ENCODE measurements around the gene MID1. TPM values are rescaled to one million over a fixed set of nuclear protein-coding genes. Genes with fewer than 3 reads are reported as not detected.
A peak's percentile ranks its signal among the peaks of the same experiment; 100 is the strongest.

MID1 gene
- total RNA-seq, 1 donor = 20.4 TPM

DNA sequence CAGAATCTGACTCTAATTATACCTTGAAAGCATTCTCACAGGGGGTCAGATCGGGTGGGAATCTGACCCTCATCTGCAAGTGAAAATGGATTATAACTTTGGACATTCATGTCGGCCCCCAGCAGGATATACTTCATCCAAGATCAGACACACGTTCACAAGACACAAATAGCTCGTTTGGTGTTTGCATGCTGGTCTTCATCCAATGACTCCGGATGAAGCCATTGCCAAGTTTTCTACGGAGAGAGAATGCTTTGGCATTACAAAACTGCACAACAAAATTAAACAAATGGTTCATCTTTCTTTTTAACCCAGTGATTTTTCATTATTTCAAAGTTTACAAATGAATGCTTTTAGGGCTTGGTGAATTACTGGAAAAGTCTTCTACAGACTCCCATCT is 105.5 kb downstream of the MID1 start:
- peak; percentile 58 for DNase-seq (ENCODE audit: low read depth)
- H3K4me3 ChIP-seq (ENCODE audit: low read depth, low read length) = no peak overlapping the region
- TF ChIP-seq, protein P1, sequence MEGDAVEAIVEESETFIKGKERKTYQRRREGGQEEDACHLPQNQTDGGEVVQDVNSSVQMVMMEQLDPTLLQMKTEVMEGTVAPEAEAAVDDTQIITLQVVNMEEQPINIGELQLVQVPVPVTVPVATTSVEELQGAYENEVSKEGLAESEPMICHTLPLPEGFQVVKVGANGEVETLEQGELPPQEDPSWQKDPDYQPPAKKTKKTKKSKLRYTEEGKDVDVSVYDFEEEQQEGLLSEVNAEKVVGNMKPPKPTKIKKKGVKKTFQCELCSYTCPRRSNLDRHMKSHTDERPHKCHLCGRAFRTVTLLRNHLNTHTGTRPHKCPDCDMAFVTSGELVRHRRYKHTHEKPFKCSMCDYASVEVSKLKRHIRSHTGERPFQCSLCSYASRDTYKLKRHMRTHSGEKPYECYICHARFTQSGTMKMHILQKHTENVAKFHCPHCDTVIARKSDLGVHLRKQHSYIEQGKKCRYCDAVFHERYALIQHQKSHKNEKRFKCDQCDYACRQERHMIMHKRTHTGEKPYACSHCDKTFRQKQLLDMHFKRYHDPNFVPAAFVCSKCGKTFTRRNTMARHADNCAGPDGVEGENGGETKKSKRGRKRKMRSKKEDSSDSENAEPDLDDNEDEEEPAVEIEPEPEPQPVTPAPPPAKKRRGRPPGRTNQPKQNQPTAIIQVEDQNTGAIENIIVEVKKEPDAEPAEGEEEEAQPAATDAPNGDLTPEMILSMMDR (IDR thresholded peaks at IDR 0.05; ENCODE audit: insufficient read depth, low read length) = no peak

- TF ChIP-seq, protein P1 (IDR thresholded peaks at IDR 0.05; ENCODE audit: insufficient read depth, low read length) = no peak
- H3K4me3 ChIP-seq (ENCODE audit: low read depth, low read length) = no peak overlapping the region
Observed at GRCh38 chrX:10513974-10514373, 106.4 kb downstream of the MID1 start.

GRCh38 chrX:10512741-10513140 is 107.6 kb downstream of the MID1 start:
- TF ChIP-seq, protein P1 (IDR thresholded peaks at IDR 0.05; ENCODE audit: insufficient read depth, low read length) = no peak
- DNase-seq (ENCODE audit: low read depth) = no peak
- no peak overlapping the region for H3K4me3 ChIP-seq (ENCODE audit: low read depth, low read length)

More at GRCh38 chrX:10513974-10514373, 106.4 kb downstream of the MID1 start:
- DNase-seq (ENCODE audit: low read depth) = no peak

DNA sequence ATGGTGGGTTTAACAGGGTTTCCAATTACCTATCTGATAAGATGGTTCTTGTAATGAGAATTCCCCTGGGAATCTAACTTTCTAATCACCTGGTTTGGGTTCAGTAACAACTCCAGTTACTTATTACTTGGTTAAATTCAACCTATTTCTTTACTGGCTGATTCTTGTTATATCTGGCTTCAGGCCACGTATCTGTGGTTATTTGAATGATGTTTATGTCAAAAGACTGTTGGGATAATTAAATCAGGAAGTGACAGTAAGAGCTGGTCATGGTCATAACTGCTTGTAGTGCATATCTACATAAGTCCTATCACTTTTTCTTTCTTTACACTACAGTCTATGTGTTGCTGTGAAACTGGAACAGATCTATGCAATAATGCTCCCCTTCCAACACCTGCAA is 108.1 kb downstream of the MID1 start:
- no peak overlapping the region for H3K4me3 ChIP-seq (ENCODE audit: low read depth, low read length)
- DNase-seq (ENCODE audit: low read depth) = peak; percentile 51
- TF ChIP-seq, protein P1 (IDR thresholded peaks at IDR 0.05; ENCODE audit: insufficient read depth, low read length) = no peak

DNA sequence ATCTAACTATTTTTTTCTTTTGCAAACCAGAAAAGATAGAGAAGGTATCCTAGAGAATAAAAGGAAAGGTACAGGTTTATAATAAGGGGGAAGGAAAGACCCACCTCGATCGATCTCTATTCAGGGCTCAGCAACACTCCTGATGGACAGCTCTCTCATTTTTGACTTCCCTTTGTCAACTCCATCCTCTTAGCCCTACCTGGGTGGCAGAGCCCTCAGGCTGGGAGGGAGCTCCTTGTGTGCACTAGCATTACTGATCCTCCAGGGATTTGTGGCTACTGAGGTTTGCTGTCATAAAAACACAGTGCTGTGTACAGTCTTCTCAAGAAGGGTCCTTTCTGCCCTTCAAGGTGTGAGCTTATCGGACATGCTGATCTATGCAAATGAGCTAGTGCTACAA is 111.0 kb downstream of the MID1 start:
- TF ChIP-seq, protein P1 (IDR thresholded peaks at IDR 0.05; ENCODE audit: insufficient read depth, low read length) = no peak
- no peak for DNase-seq (ENCODE audit: low read depth)
- H3K4me3 ChIP-seq (ENCODE audit: low read depth, low read length) = no peak overlapping the region

DNA sequence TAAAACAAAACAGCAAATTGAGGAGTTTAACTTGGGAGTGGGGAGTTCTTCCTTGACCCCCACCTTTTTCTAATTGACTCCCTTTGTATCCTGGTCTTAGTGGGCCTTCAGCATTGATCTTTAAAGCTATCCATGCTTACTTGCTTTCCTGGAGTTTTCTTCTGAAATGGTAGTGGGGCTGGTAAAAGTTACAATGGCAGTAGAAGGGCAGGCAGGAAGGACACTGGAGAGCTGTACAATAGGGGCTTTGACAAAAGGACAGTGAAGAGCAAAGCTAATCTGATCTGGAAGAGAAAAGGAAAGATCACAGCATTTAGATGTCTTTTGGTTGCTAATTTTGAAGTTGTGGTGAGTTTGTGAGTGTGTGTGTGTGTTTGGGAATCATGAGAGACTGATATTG is 111.5 kb downstream of the MID1 start:
- no peak for DNase-seq (ENCODE audit: low read depth)
- no peak overlapping the region for H3K4me3 ChIP-seq (ENCODE audit: low read depth, low read length)
- TF ChIP-seq, protein P1 (IDR thresholded peaks at IDR 0.05; ENCODE audit: insufficient read depth, low read length) = no peak

DNA sequence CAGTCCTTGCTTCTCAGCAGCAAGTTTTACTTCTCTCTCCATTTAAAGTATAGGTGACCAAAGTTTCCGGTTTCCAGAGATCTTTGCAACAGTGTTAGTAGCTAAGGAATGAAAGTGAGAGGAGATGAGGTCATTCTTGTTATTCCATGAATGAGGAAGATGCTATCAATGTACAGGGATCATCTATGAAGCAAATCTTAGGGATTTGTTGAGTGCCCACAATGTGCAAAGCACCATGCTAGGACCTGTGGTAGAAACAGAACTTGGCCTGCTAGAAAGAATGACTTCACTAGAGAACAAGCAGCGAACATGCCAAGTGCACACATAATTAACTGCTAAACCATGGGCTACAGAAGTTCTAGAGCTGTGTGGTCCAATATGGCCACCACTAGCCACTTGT is 112.5 kb downstream of the MID1 start:
- no peak for DNase-seq (ENCODE audit: low read depth)
- TF ChIP-seq, protein P1 (IDR thresholded peaks at IDR 0.05; ENCODE audit: insufficient read depth, low read length) = no peak

More for the DNA sequence above, 112.5 kb downstream of the MID1 start:
- no peak overlapping the region for H3K4me3 ChIP-seq (ENCODE audit: low read depth, low read length)
